ENCODE results near the gene DCUN1D2.

The DCUN1D2 gene

DNA sequence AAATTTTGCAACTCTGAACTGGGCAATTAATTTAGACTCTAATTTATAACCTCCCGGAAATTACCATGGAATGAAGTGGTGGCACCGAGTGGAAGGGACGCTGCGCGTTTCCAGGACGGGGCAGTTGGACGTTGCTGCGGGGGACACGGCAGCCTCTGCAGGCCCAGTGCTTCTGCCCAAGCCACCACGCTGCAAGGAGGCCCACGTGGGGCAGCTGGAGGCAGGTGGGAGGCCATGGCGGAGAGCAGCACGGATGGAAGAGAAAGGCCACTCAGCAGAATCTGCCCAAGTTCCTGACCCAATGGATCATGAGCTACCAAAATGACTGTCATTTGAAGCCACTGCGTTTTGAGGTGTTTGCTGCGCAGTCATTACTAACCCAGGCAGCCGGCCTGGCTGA lies 26.0 kb downstream of the DCUN1D2 start:
- ChIA-PET POLR2A (interaction anchor here (0.8 kb wide), 1 partner anchor 10 kb away, joined by 3 read pairs; no protein-coding TSS in a partner anchor), CTCF (interaction anchor here (0.6 to 3.1 kb wide), 5 partner anchors 9 to 99 kb away, joined by 3 to 14 read pairs (median 5); no protein-coding TSS in a partner anchor)

DNA sequence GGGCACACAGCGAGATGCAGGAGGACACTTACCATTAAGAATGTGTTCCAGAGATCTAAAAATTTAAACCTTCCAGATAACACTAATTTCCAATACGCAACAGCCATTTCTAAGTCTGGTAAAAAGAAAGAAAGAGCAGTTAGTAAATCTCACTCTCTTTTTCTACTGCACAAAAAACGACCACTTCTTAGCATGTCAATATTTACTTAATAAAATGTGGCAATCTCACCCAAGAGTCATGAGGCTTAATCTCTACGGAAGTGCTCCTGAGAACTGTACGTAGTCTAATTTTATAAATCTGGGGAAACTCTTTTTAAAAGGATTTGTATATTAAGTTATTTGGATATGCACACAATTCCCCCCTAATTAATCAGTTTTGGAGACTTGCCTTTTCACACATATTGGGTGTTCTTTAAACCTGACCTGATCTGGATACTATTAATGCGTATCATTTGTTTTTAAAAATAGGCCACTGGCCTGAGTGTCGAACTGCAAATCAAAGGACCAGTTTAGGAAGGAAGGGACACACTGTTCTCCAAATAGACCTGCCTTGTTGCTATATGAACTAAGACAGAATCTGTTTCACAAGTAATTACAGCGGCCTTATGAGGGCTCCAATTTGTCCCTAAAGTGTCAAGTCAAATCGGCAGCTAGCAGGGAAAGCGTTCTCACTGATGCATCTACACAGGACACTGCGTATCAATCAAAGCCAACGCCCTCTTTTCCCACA lies 29.3 kb downstream of the DCUN1D2 start:
- ChIA-PET POLR2A (interaction anchor here (0.7 kb wide), 1 partner anchor 717 kb away, joined by 3 read pairs; no protein-coding TSS in a partner anchor), CTCF (interaction anchor here (0.9 kb wide), 1 partner anchor 101 kb away, joined by 3 read pairs; no protein-coding TSS in a partner anchor)
- no peak overlapping the region for H3K4me3 ChIP-seq (ENCODE audit: low read depth, low read length)
- no peak for DNase-seq (ENCODE audit: low read depth, low spot score)
- TF ChIP-seq, protein P1, sequence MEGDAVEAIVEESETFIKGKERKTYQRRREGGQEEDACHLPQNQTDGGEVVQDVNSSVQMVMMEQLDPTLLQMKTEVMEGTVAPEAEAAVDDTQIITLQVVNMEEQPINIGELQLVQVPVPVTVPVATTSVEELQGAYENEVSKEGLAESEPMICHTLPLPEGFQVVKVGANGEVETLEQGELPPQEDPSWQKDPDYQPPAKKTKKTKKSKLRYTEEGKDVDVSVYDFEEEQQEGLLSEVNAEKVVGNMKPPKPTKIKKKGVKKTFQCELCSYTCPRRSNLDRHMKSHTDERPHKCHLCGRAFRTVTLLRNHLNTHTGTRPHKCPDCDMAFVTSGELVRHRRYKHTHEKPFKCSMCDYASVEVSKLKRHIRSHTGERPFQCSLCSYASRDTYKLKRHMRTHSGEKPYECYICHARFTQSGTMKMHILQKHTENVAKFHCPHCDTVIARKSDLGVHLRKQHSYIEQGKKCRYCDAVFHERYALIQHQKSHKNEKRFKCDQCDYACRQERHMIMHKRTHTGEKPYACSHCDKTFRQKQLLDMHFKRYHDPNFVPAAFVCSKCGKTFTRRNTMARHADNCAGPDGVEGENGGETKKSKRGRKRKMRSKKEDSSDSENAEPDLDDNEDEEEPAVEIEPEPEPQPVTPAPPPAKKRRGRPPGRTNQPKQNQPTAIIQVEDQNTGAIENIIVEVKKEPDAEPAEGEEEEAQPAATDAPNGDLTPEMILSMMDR (IDR thresholded peaks at IDR 0.05; ENCODE audit: insufficient read depth, low read length, missing control alignments): no peak

More for the DNA sequence above, 26.0 kb downstream of the DCUN1D2 start:
- H3K4me3 ChIP-seq (ENCODE audit: low read depth, low read length): no peak overlapping the region
- TF ChIP-seq, protein P1 (IDR thresholded peaks at IDR 0.05; ENCODE audit: insufficient read depth, low read length, missing control alignments): no peak
- DNase-seq (ENCODE audit: low read depth, low spot score): no peak

DNA sequence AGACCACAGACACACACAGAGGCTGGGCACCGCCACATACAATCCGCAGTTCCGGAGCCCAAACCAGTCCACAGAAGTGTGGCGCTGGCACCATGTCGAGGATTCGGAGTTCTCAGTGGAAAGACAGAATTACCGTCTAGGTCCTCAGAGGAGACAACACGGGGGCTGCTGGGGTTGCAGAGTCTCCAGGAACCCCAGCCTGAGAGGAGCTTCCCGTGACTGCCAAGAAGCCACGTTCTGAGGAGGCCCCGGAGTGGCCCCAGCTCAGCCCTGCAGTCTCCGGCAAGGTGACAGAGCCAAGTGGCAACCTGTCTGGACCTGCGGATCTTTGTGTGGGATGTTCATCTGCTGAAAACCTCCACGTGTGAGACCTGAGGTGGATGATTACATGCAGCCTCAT lies 29.9 kb downstream of the DCUN1D2 start:
- TF ChIP-seq, protein P1 (IDR thresholded peaks at IDR 0.05; ENCODE audit: insufficient read depth, low read length, missing control alignments): no peak
- H3K4me3 ChIP-seq (ENCODE audit: low read depth, low read length): no peak overlapping the region
- POLR2A ChIA-PET: no interaction called here
- CTCF ChIA-PET: interaction anchor here (1.0 to 4.0 kb wide), 2 partner anchors 10 to 101 kb away, joined by 3 to 22 read pairs; no protein-coding TSS in a partner anchor
- DNase-seq (ENCODE audit: low read depth, low spot score): no peak

DNA sequence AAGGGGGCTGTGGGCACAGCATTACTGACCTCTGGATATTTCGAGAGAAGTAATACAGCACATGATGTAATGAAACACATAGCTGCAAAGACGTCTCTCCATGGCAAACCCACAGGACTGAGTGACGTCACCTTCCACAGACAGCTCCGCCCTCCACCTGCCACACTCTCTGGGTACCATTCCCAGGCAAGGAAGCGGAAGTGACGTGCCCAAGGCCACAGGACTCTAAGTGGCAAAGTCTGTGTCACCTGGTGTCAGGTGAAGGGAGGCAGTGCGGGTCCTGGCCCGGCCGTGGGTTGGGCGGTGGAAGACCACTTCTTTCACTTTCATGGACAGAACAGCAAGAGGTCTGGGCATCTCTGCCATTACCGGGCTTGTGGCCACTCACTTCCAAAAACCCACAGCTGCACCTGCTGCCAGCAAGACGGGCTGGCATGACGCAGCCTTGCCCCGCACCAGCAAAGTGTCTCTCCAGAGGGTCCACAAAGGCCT lies 30.4 kb downstream of the DCUN1D2 start:
- ChIA-PET POLR2A (no interaction called here), CTCF (interaction anchor here (1.0 to 4.0 kb wide), 2 partner anchors 9 to 102 kb away, joined by 3 to 22 read pairs; no protein-coding TSS in a partner anchor)
- no peak for DNase-seq (ENCODE audit: low read depth, low spot score)
- H3K4me3 ChIP-seq (ENCODE audit: low read depth, low read length): no peak overlapping the region
- TF ChIP-seq, protein P1 (IDR thresholded peaks at IDR 0.05; ENCODE audit: insufficient read depth, low read length, missing control alignments): no peak

DNA sequence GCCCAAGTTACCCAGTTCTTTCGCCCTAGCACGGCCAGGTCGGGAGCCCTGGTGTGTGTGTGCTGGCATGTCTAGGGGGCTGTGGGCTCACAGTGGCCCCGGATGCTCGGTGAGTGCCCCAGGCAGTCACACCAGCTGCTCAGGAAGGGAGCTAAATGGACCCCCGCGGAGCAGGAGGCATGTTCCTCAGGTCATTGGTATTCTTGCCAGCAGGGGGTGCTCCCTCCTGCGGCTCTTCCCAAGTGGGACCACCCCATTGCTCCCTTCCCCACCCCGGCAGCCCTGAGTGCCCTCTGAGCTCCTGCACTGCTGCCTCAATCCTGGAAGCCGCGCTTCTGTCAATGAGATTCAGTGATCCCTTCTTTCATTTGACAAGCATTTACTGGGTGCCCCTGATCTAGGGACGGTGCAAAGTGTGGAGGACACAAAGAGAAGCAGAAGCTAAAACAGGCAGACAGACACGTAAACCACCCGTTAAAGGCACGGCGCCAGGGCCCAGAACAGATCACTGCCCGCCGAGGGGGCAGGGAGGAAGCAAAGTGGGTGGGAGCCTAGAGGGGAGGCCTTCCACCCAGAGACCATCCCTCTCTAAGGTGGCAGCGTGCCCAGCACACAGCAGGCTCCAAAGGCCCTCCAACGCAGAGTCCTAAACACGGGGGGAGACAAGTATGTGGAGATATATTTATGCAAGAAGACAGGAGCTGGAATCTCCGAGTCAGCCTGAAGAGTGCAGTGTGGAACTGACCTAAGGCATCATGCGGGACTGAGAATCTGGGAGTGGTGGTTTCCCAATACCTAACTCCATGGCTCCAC lies 32.1 kb downstream of the DCUN1D2 start:
- CTCF ChIA-PET: interaction anchor here (0.9 to 4.0 kb wide), 10 partner anchors 8 to 110 kb away, joined by 3 to 22 read pairs (median 3); partner anchors contain the start of gene DCUN1D2

More for the DNA sequence above, 32.1 kb downstream of the DCUN1D2 start:
- DNase-seq (ENCODE audit: low read depth, low spot score): no peak
- TF ChIP-seq, protein P1 (IDR thresholded peaks at IDR 0.05; ENCODE audit: insufficient read depth, low read length, missing control alignments): peak; percentile 34
- POLR2A ChIA-PET: no interaction called here
- H3K4me3 ChIP-seq (ENCODE audit: low read depth, low read length): no peak overlapping the region
